Left kidney (tissue), 2 donors: Measurements from ENCODE around the gene ACTRT2. TPM values are rescaled to one million over a fixed set of nuclear protein-coding genes. Genes with fewer than 3 reads are reported as not detected.

Source experiments
- DNase-seq: peaks from one replicate; pipeline ENCODE4 v3.0.0-alpha.2; 2013
- polyA plus RNA-seq: library from polyadenylated mRNA; unstranded; fragments of 120-200 nt; gene quantifications from one replicate; pipeline ENCODE4 v1.2.1, GENCODE V29; 2013; ENCODE audit not compliant: insufficient read length

ACTRT2 gene
- polyA plus RNA-seq, 1 donor = not detected

- no peak for DNase-seq
These were observed 2.7 kb upstream of the ACTRT2 start for GRCh38 chr1:3018576-3018975.

GRCh38 chr1:3019007-3019515, 2.2 kb upstream of the ACTRT2 start:
- DNase-seq = no peak

- no peak for DNase-seq
These were observed 1.7 kb upstream of the ACTRT2 start for GRCh38 chr1:3019516-3020051.

GRCh38 chr1:3020263-3020909, 881 bp upstream of the ACTRT2 start:
- no peak for DNase-seq

DNA sequence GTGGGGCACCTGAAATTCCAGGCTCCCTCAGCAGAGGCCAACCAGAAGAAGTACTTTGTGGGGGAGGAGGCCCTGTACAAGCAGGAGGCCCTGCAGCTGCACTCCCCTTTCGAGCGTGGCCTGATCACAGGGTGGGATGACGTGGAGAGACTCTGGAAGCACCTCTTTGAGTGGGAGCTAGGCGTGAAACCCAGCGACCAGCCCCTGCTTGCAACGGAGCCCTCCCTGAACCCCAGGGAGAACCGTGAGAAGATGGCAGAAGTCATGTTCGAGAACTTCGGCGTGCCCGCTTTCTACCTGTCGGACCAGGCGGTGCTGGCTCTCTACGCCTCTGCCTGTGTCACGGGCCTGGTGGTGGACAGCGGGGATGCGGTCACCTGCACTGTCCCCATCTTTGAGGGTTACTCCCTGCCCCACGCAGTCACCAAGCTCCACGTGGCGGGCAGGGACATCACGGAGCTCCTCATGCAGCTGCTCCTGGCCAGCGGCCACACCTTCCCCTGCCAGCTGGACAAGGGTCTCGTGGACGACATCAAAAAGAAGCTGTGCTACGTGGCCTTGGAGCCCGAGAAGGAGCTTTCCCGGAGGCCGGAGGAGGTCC, 634 bp downstream of the ACTRT2 start:
- no peak for DNase-seq

- DNase-seq = no peak
These were observed 1.3 kb downstream of the ACTRT2 start for GRCh38 chr1:3022511-3022973.

DNA sequence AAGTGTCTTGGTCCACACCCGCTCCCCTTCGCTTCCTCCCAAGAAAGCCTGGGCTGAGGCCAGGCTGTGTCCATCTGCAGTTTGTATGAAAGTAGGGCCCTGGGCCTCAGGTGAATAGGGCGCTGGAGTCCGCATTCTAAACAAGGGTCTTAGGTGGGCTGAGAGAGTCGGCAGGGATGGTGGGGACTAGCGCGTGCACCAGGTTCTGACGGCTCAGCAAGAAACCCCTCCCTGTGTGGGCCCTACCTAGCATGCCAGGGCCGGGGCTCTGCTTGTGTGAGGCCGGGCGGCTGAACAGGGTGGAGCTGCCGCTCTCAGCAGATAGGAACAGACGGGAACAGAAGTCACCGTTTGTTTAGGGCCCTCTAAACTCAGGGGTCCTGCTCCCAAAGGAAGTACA, 1.7 kb downstream of the ACTRT2 start:
- DNase-seq = no peak

DNA sequence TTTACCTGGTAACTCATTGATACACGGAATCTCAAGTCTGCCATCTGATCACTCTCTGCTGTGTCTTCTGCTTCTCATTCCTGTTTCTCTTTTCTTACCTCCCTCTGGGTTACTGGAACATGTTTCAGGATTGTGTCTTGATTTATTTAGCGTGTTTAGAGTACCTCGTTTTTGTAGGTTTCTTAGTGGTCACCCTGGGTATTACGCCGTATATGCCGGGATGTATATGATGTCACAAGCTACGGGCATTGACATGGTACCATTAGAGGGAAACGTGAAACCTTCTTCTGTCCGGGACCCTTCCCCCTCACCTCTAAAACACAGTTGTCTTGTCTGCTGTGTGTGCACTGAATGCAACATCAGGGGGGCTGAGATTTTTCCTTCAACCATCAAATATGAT, 2.8 kb downstream of the ACTRT2 start:
- no peak for DNase-seq

DNA sequence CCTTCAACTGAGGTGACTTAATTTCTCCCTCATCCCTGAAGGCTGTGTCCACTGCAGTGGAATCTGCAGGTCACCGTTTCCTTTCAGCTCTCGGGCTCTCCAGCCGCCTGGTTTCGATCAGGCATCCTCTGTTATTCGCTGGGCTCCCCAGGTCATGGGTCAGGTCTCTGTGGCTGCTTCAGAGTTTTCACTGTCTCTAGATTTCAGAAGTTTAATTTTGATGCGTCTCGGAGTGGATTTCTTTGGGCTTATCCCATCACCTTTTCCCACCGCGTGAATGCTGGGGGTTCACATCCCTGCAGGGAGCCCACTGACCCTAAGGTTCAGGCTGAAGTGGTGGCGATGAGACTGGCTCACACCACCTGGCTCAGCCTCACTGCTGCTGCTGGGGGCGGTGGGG, 3.3 kb downstream of the ACTRT2 start:
- DNase-seq = no peak

GRCh38 chr1:3026124-3026523, 4.9 kb downstream of the ACTRT2 start:
- no peak for DNase-seq

GRCh38 chr1:3026581-3027391, 5.5 kb downstream of the ACTRT2 start:
- DNase-seq = no peak

- DNase-seq = no peak
These were observed 6.5 kb downstream of the ACTRT2 start for GRCh38 chr1:3027611-3028371.

DNA sequence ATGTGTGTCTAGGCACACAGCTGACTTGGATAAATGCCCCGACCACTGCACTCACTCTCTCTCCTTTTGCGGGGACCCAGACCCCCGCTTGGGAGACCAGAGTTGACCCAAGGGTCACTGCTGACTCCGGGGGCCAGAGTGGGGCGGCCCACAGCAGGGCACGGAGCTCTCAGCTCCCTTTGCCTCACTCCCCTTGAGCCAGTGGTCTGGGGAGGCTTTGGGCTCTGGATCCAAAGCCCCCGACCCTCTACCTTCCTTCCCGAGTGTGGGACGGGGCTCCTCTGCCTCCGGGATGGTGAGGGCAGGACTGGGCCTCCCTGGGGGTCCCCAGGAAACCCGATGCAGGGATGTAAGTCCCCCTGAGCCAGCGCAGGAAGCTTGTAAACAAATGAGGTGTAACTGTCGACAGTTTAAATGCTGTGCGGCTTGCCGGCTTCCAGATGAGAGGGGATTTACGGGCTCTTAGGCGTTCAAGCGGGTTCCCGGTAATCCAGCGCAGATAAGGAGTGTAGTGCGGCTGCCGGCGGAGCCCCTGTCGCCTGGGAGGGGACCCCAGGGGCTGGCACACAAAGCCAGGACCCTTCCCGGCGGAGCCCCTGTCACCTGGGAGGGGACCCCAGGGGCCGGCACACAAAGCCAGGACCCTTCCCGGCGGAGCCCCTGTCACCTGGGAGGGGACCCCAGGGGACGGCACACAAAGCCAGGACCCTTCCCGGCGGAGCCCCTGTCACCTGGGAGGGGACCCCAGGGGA, 7.4 kb downstream of the ACTRT2 start:
- DNase-seq = no peak

DNA sequence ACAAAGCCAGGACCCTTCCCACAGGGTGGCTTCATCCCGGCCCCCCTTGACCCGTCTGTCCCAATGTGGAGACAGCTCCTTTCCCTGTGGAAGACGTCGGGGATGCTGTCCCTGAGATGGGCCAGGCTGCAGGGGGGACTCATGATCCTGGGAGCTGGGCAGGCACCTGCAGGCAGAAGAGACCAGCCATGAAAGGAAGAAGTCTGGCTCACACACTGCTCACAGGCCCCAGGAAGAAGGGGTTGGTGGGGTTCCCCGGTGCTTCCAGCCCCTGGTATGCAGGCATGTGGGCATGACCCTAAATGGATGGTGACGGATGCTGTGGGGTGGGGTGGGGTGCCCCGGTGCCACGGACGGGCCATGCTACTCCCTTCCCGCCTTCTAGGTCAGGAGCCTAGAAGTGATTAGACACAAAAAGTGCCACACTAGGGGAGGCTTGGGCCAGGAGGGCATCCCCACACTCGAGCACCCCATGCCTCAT, 8.3 kb downstream of the ACTRT2 start:
- no peak for DNase-seq

- no peak for DNase-seq
These were observed 8.9 kb downstream of the ACTRT2 start for GRCh38 chr1:3029991-3030662.

GRCh38 chr1:3030663-3031381, 9.6 kb downstream of the ACTRT2 start:
- DNase-seq = no peak

DNA sequence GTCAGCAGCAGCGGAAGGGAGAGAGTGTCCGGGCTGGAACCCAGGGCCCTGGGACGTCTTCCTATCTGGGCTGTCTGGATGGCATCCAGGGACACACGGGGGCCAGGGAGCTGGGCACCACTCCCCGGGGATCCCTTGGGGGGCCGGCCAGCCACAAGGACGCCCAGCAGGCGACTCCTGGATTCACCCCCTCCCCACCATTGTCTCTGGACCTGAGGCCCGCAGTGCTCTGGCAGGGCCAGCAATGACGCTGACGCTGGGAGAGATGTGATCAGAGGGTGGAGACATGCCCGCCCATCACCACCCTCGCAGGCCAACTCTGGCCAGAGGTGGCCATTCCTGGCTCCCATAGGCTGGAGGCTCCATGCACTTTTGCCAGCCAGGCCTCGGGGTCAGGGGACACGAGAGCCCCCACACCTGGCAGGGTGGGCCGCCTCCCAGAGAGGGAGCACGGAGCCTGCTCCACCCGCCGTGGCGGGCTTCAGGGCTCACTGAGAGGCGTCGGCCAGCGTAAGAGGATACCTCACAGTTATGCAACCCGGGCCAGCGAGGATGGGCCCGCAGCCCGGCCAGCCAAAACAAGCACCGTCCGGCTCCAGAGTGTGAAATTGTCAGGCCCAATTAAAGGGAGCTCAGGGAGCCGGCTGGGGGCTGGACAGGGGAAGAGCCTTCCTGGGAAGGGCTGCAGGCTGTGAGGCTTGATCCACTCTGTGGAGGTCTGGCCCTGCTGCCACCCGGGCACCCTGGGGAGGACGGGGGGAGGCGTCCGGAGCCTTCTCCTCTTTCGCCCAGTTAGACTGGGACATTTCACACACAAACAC, 10.3 kb downstream of the ACTRT2 start:
- no peak for DNase-seq

DNA sequence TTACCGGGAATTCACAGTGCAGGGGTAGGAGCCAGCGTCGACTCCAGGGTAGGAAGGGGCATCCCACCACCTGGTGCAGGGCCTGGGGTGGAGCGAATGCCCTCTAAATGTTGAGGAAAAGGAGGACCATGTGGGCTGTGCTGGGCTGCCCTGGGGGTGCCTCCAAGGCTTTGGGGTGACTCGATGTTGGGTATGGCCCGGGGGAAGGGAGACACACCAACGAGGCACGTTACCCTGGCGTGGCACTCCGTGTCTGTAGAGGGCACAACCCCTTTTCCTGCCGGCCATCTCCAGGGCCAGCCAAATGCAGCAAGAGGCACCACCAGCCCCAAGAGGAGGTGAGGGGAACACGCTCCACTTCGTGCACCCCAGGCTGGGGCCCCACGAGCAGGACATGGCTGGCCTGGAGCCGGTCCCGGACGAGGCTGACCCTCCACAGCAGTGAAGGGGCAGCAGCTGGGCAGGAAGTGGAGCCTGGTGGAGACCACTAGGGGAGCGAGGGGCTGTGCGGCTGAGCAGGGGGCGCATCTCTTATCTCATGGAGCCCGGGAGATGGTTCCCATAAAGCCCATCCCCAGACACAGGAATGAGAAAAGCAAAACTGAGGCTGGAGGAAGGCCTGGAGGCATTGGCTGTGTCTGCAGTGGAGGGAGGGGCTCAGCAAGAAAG, 11.2 kb downstream of the ACTRT2 start:
- no peak for DNase-seq
